ENCODE measurements around the gene PRSS38.

The PRSS38 gene

GRCh38 chr1:227787513-227788270 is 27.8 kb upstream of the PRSS38 start:
- Histone ChIP-seq H3K9me3 (ENCODE audit: control insufficient read depth in 1 of 2, low read length in 2 of 2) (no peaks in the 10 kb centered on the region), H3K27ac (ENCODE audit: low read depth, low read length) (no peak overlapping the region), H3K27me3 (ENCODE audit: control insufficient read depth in 1 of 2, insufficient read depth in 2 of 2, low read length in 2 of 2) (peaks cover 4 to 12% of the 10 kb centered on the region in 2 donors), H3K4me3 (ENCODE audit: low read depth in 1 of 2, low read length in 2 of 2) (peak overlapping the region; percentile 70 to 79), H3K9ac (ENCODE audit: low read depth in 1 of 2, low read length in 2 of 2) (peak overlapping the region; percentile 74 to 82), H3K36me3 (ENCODE audit: control insufficient read depth in 1 of 2, insufficient read depth in 2 of 2, low read length in 2 of 2) (no peaks in the 10 kb centered on the region), H3K4me1 (ENCODE audit: control insufficient read depth in 1 of 2, insufficient read depth in 2 of 2, low read length in 2 of 2) (peaks cover 16 to 19% of the 10 kb centered on the region in 2 donors)

GRCh38 chr1:227788271-227789083 is 27.0 kb upstream of the PRSS38 start:
- peak overlapping the region; percentile 47 to 50 for H3K9ac ChIP-seq (ENCODE audit: low read depth in 1 of 2, low read length in 2 of 2)
- peaks cover 4 to 12% of the 10 kb centered on the region in 2 donors for H3K27me3 ChIP-seq (ENCODE audit: control insufficient read depth in 1 of 2, insufficient read depth in 2 of 2, low read length in 2 of 2)
- no peaks in the 10 kb centered on the region for H3K9me3 ChIP-seq (ENCODE audit: control insufficient read depth in 1 of 2, low read length in 2 of 2)
- H3K4me1 ChIP-seq (ENCODE audit: control insufficient read depth in 1 of 2, insufficient read depth in 2 of 2, low read length in 2 of 2) = peaks cover 16 to 19% of the 10 kb centered on the region in 2 donors
- H3K27ac ChIP-seq (ENCODE audit: low read depth, low read length) = peak overlapping the region; percentile 7
- peak overlapping the region; percentile 60 to 79 for H3K4me3 ChIP-seq (ENCODE audit: low read depth in 1 of 2, low read length in 2 of 2)
- H3K36me3 ChIP-seq (ENCODE audit: control insufficient read depth in 1 of 2, insufficient read depth in 2 of 2, low read length in 2 of 2) = no peaks in the 10 kb centered on the region

- H3K36me3 ChIP-seq (ENCODE audit: control insufficient read depth in 1 of 2, insufficient read depth in 2 of 2, low read length in 2 of 2) = no peaks in the 10 kb centered on the region
- H3K27me3 ChIP-seq (ENCODE audit: control insufficient read depth in 1 of 2, insufficient read depth in 2 of 2, low read length in 2 of 2) = peaks cover 4 to 12% of the 10 kb centered on the region in 2 donors
- H3K27ac ChIP-seq (ENCODE audit: low read depth, low read length) = no peak overlapping the region
- peak overlapping the region in 1 of 2 donors; percentile 50 for H3K9ac ChIP-seq (ENCODE audit: low read depth in 1 of 2, low read length in 2 of 2)
- H3K4me1 ChIP-seq (ENCODE audit: control insufficient read depth in 1 of 2, insufficient read depth in 2 of 2, low read length in 2 of 2) = peaks cover 16 to 19% of the 10 kb centered on the region in 2 donors
- no peaks in the 10 kb centered on the region for H3K9me3 ChIP-seq (ENCODE audit: control insufficient read depth in 1 of 2, low read length in 2 of 2)
- peak overlapping the region; percentile 60 to 79 for H3K4me3 ChIP-seq (ENCODE audit: low read depth in 1 of 2, low read length in 2 of 2)
Measured at GRCh38 chr1:227789084-227790033, 26.1 kb upstream of the PRSS38 start.

DNA sequence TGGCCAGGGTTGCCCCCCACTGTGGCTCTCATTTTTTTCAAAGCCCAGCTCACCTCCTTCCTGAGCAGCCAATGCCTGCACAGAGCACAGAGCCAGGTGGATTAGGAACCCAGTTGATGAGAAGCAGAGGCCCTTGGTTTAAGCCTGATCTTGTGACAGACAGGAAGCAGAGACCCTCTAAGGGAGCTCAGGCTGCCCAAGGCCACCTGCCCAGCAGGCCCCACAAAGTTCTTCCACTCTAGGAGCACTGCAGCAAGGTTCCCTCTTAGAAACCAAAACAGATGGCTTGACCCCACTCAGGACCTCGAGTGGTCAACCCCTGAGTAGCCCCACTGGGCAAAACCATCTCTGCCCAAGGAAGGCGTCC is 25.5 kb upstream of the PRSS38 start:
- no peak overlapping the region for H3K27ac ChIP-seq (ENCODE audit: low read depth, low read length)
- no peak overlapping the region for H3K9ac ChIP-seq (ENCODE audit: low read depth in 1 of 2, low read length in 2 of 2)
- no peaks in the 10 kb centered on the region for H3K36me3 ChIP-seq (ENCODE audit: control insufficient read depth in 1 of 2, insufficient read depth in 2 of 2, low read length in 2 of 2)
- H3K4me3 ChIP-seq (ENCODE audit: low read depth in 1 of 2, low read length in 2 of 2) = no peak overlapping the region
- peaks cover 4 to 12% of the 10 kb centered on the region in 2 donors for H3K27me3 ChIP-seq (ENCODE audit: control insufficient read depth in 1 of 2, insufficient read depth in 2 of 2, low read length in 2 of 2)
- no peaks in the 10 kb centered on the region for H3K9me3 ChIP-seq (ENCODE audit: control insufficient read depth in 1 of 2, low read length in 2 of 2)
- peaks cover 16 to 19% of the 10 kb centered on the region in 2 donors for H3K4me1 ChIP-seq (ENCODE audit: control insufficient read depth in 1 of 2, insufficient read depth in 2 of 2, low read length in 2 of 2)

DNA sequence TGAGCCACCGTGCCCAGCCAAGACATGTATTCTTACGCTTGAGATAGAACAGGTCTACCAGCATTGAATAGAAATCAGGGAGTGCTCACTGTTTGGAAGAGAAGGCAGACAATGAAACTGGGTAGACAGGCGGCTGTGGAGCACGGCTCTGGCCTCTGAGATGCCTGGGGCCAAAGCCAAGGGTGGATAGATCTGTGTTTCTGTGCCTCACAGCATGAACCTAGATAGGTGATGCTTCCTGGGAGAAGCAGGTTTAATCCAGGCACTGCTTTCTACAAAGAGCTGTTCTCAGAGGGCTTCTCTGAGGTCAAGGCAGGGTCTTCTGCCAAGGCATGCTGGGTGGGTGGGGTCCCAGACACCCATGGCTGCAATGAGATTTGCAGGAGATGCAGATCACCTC is 24.6 kb upstream of the PRSS38 start:
- Histone ChIP-seq H3K4me3 (ENCODE audit: low read depth in 1 of 2, low read length in 2 of 2) (no peak overlapping the region), H3K9me3 (ENCODE audit: control insufficient read depth in 1 of 2, low read length in 2 of 2) (no peaks in the 10 kb centered on the region), H3K27ac (ENCODE audit: low read depth, low read length) (no peak overlapping the region), H3K27me3 (ENCODE audit: control insufficient read depth in 1 of 2, insufficient read depth in 2 of 2, low read length in 2 of 2) (peaks cover 4 to 8% of the 10 kb centered on the region in 2 donors), H3K9ac (ENCODE audit: low read depth in 1 of 2, low read length in 2 of 2) (no peak overlapping the region), H3K36me3 (ENCODE audit: control insufficient read depth in 1 of 2, insufficient read depth in 2 of 2, low read length in 2 of 2) (no peaks in the 10 kb centered on the region), H3K4me1 (ENCODE audit: control insufficient read depth in 1 of 2, insufficient read depth in 2 of 2, low read length in 2 of 2) (peaks cover 16 to 19% of the 10 kb centered on the region in 2 donors)

- H3K9ac ChIP-seq (ENCODE audit: low read depth in 1 of 2, low read length in 2 of 2) = no peak overlapping the region
- no peaks in the 10 kb centered on the region for H3K9me3 ChIP-seq (ENCODE audit: control insufficient read depth in 1 of 2, low read length in 2 of 2)
- no peaks in the 10 kb centered on the region for H3K36me3 ChIP-seq (ENCODE audit: control insufficient read depth in 1 of 2, insufficient read depth in 2 of 2, low read length in 2 of 2)
- H3K4me1 ChIP-seq (ENCODE audit: control insufficient read depth in 1 of 2, insufficient read depth in 2 of 2, low read length in 2 of 2) = peaks cover 9 to 12% of the 10 kb centered on the region in 2 donors
- no peak overlapping the region for H3K4me3 ChIP-seq (ENCODE audit: low read depth in 1 of 2, low read length in 2 of 2)
- peaks cover 0 to 2% of the 10 kb centered on the region in 2 donors for H3K27me3 ChIP-seq (ENCODE audit: control insufficient read depth in 1 of 2, insufficient read depth in 2 of 2, low read length in 2 of 2)
- no peak overlapping the region for H3K27ac ChIP-seq (ENCODE audit: low read depth, low read length)
Measured at GRCh38 chr1:227791425-227792143, 23.9 kb upstream of the PRSS38 start.

- Histone ChIP-seq H3K9ac (ENCODE audit: low read depth in 1 of 2, low read length in 2 of 2) (no peak overlapping the region), H3K27ac (ENCODE audit: low read depth, low read length) (no peak overlapping the region), H3K36me3 (ENCODE audit: control insufficient read depth in 1 of 2, insufficient read depth in 2 of 2, low read length in 2 of 2) (no peaks in the 10 kb centered on the region), H3K4me1 (ENCODE audit: control insufficient read depth in 1 of 2, insufficient read depth in 2 of 2, low read length in 2 of 2) (peaks cover under 1 to 4% of the 10 kb centered on the region in 2 donors), H3K27me3 (ENCODE audit: control insufficient read depth in 1 of 2, insufficient read depth in 2 of 2, low read length in 2 of 2) (no peaks in the 10 kb centered on the region), H3K4me3 (ENCODE audit: low read depth in 1 of 2, low read length in 2 of 2) (no peak overlapping the region), H3K9me3 (ENCODE audit: control insufficient read depth in 1 of 2, low read length in 2 of 2) (no peaks in the 10 kb centered on the region)
Measured at GRCh38 chr1:227792216-227793078, 23.0 kb upstream of the PRSS38 start.

- no peak overlapping the region for H3K27ac ChIP-seq (ENCODE audit: low read depth, low read length)
- no peaks in the 10 kb centered on the region for H3K36me3 ChIP-seq (ENCODE audit: control insufficient read depth in 1 of 2, insufficient read depth in 2 of 2, low read length in 2 of 2)
- no peaks in the 10 kb centered on the region for H3K27me3 ChIP-seq (ENCODE audit: control insufficient read depth in 1 of 2, insufficient read depth in 2 of 2, low read length in 2 of 2)
- H3K9ac ChIP-seq (ENCODE audit: low read depth in 1 of 2, low read length in 2 of 2) = no peak overlapping the region
- no peaks in the 10 kb centered on the region for H3K9me3 ChIP-seq (ENCODE audit: control insufficient read depth in 1 of 2, low read length in 2 of 2)
- H3K4me1 ChIP-seq (ENCODE audit: control insufficient read depth in 1 of 2, insufficient read depth in 2 of 2, low read length in 2 of 2) = no peaks in the 10 kb centered on the region
- H3K4me3 ChIP-seq (ENCODE audit: low read depth in 1 of 2, low read length in 2 of 2) = no peak overlapping the region
Measured at GRCh38 chr1:227793079-227793947, 22.2 kb upstream of the PRSS38 start.
